Mucosa of descending colon (tissue), 3 donors: ENCODE data around the gene NPBWR2. TPM values are rescaled to one million over a fixed set of nuclear protein-coding genes. Genes with fewer than 3 reads are reported as not detected.

Experiments used
- ATAC-seq: fragments of 200-7000 bp; cut with Tn5 transposase; one replicate; pipeline ENCODE4 v1.9.1; 2020; ENCODE audit warnings: mild to moderate bottlenecking, moderate library complexity
- DNase-seq, 3 donors: peaks; one replicate each; pipeline ENCODE4 v3.0.0-alpha.2; 2020
- H3K36me3 ChIP-seq: fragments of 200-600 bp; one replicate; pipeline ENCODE4 v1.8.0; 2021; ENCODE audit warnings: low read depth, mild to moderate bottlenecking
- H3K4me1 ChIP-seq: fragments of 200-600 bp; one replicate; pipeline ENCODE4 v1.8.0; 2021; ENCODE audit warnings: low read depth, mild to moderate bottlenecking
- H3K4me3 ChIP-seq: fragments of 200-600 bp; one replicate; pipeline ENCODE4 v1.8.0; 2021; ENCODE audit warnings: mild to moderate bottlenecking
- H3K9me3 ChIP-seq: fragments of 200-600 bp; one replicate; pipeline ENCODE4 v1.8.0; 2021; ENCODE audit warnings: mild to moderate bottlenecking
- CTCF ChIP-seq: fragments of 200-600 bp; IDR thresholded peaks from one replicate; pipeline ENCODE4 v1.8.0; 2022; ENCODE audit warnings: antibody characterized with exemption, mild to moderate bottlenecking
- intact Hi-C, 2 donors: fragments of 100-400 bp; cut with DNase I in 1 of 2; cut with micrococcal nuclease in 1 of 2; formaldehyde crosslinking; loops; one replicate each; pipeline versions ENCODE4 v1.11.0 to v1.11.1; 2022; cut with DNase I, micrococcal nuclease
- total RNA-seq, 3 donors: library from RNA; stranded (reverse); fragmentation: NEBNext Ultra II Directional in 2 of 3; extraction: Animal tissue kit (Norgen Biotek cat#: 25700) in 2 of 3; gene quantifications; one replicate each; pipeline versions ENCODE4 v1.2.1 to v1.2.4, GENCODE V29; 2021 to 2023
- donor health status: DM: no; HTN: no; CAD: no; lungs with moderate emphysema.
- donor health status: DM: no; HTN: no; CAD: no.
- donor health status: DM: no; HTN: yes; CAD: no.

NPBWR2 gene
- total RNA-seq, 3 donors from 2014 or later: not detected

- Histone ChIP-seq H3K9me3 (no peaks in the 10 kb centered on the region), H3K4me1 (no peaks in the 10 kb centered on the region), H3K36me3 (no peaks in the 10 kb centered on the region), H3K4me3 (no peak overlapping the region)
- DNase-seq: no peak
- intact Hi-C loops: no loop called here
- TF ChIP-seq CTCF: no peak
- ATAC-seq: no peak
These were observed 46.7 kb upstream of the NPBWR2 start for GRCh38 chr20:64153861-64154589.

GRCh38 chr20:64153410-64153809 is 46.0 kb upstream of the NPBWR2 start:
- no peaks in the 10 kb centered on the region for H3K9me3 ChIP-seq
- DNase-seq (no peak), ATAC-seq (no peak)
- TF ChIP-seq CTCF: no peak
- no peak overlapping the region for H3K4me3 ChIP-seq
- intact Hi-C loops: no loop called here
- no peaks in the 10 kb centered on the region for H3K36me3 ChIP-seq
- no peaks in the 10 kb centered on the region for H3K4me1 ChIP-seq

- peak; percentile 12 for ATAC-seq
- Histone ChIP-seq H3K4me1 (no peaks in the 10 kb centered on the region), H3K4me3 (no peak overlapping the region), H3K36me3 (no peaks in the 10 kb centered on the region), H3K9me3 (no peaks in the 10 kb centered on the region)
- intact Hi-C loops: no loop called here
- DNase-seq: no peak
- no peak for TF ChIP-seq CTCF
These were observed 45.5 kb upstream of the NPBWR2 start for GRCh38 chr20:64152906-64153305.

GRCh38 chr20:64151633-64152530 is 44.5 kb upstream of the NPBWR2 start:
- no peak overlapping the region for H3K4me3 ChIP-seq
- H3K9me3 ChIP-seq: no peaks in the 10 kb centered on the region
- H3K4me1 ChIP-seq: no peaks in the 10 kb centered on the region
- intact Hi-C loops: no loop called here
- H3K36me3 ChIP-seq: no peaks in the 10 kb centered on the region
- TF ChIP-seq CTCF: no peak
- ATAC-seq: no peak
- DNase-seq: no peak

- Histone ChIP-seq H3K9me3 (no peaks in the 10 kb centered on the region), H3K4me1 (no peaks in the 10 kb centered on the region), H3K4me3 (no peak overlapping the region), H3K36me3 (no peaks in the 10 kb centered on the region)
- DNase-seq: no peak
- intact Hi-C loops: no loop called here
- no peak for ATAC-seq
- TF ChIP-seq CTCF: no peak
These were observed 43.6 kb upstream of the NPBWR2 start for GRCh38 chr20:64150756-64151632.
